Body of pancreas (tissue), 4 donors: ENCODE results near the gene ME3. TPM values are rescaled to one million over a fixed set of nuclear protein-coding genes. Genes with fewer than 3 reads are reported as not detected.

ENCODE experiments used
- ATAC-seq: fragments of 150-250 bp; one replicate; pipeline ENCODE4 v1.9.1; 2016
- DNase-seq, 4 donors: peaks; one replicate each; pipeline ENCODE4 v3.0.0-alpha.2; 2019
- H3K27ac ChIP-seq, 4 donors: fragments of 200-600 bp; sonication (generic); 1 replicate in 3 of 4; 2 replicates in 1 of 4; pipeline versions ENCODE4 v1.5.1 to v1.6.1; 2016 to 2019; ENCODE audit warnings: mild to moderate bottlenecking in 1 of 4, mixed read lengths in 1 of 4, moderate library complexity in 1 of 4
- H3K27me3 ChIP-seq, 2 donors: fragments of 200-600 bp; sonication (generic); one replicate each; pipeline ENCODE4 v1.6.0; 2016; ENCODE audit warnings: mild to moderate bottlenecking in 1 of 2
- H3K36me3 ChIP-seq, 2 donors: fragments of 200-600 bp; sonication (generic); replicated peaks in 1 of 2; 2 replicates each; pipeline ENCODE4 v1.5.1; 2016; ENCODE audit warnings: low read depth in 2 of 2; ENCODE audit not compliant: insufficient read depth in 1 of 2
- H3K4me1 ChIP-seq: fragments of 200-600 bp; sonication (generic); one replicate; pipeline ENCODE4 v1.6.0; 2016
- H3K4me3 ChIP-seq, 2 donors: fragments of 200-600 bp; sonication (generic); 1 replicate in 1 of 2; 2 replicates in 1 of 2; pipeline ENCODE4 v1.5.1; 2016 to 2019
- H3K9me3 ChIP-seq, 3 donors: fragments of 200-600 bp; sonication (generic); 1 replicate in 2 of 3; 2 replicates in 1 of 3; pipeline ENCODE4 v1.5.1; 2016
- POLR2A ChIP-seq, 3 donors: fragments of 450-650 bp; IDR thresholded peaks; one replicate each; pipeline ENCODE4 v1.6.1; 2016; ENCODE audit warnings: antibody characterized with exemption in 3 of 3, mild to moderate bottlenecking in 2 of 3
- WGBS, 2 donors: methylation state at CpG; one replicate each; pipeline ENCODE4 v1.1.5; 2017; 5-methylcytosine and 5-hydroxymethylcytosine counted together
- intact Hi-C: fragments of 100-400 bp; cut with DNase I; formaldehyde crosslinking; loops from one replicate; pipeline ENCODE4 v1.15.1; 2023
- total RNA-seq, 2 donors: library from RNA; depleted of rRNA; stranded (reverse); fragments of >200 nt; gene quantifications; one replicate each; pipeline ENCODE4 v1.1.0, GENCODE V29; 2016
- TF ChIP-seq, protein P1 (sequence below), 7 experiments: fragments of 450-650 bp in 4 of 7; fragments of 200-600 bp in 3 of 7; sonication (generic) in 3 of 7; IDR thresholded peaks; one replicate each; pipeline ENCODE4 v1.5.1; 2016 to 2019; ENCODE audit warnings: antibody characterized with exemption in 7 of 7

The ME3 gene
- total RNA-seq, 2 donors from 2014 or later = 20.8 to 54.7 TPM

DNA sequence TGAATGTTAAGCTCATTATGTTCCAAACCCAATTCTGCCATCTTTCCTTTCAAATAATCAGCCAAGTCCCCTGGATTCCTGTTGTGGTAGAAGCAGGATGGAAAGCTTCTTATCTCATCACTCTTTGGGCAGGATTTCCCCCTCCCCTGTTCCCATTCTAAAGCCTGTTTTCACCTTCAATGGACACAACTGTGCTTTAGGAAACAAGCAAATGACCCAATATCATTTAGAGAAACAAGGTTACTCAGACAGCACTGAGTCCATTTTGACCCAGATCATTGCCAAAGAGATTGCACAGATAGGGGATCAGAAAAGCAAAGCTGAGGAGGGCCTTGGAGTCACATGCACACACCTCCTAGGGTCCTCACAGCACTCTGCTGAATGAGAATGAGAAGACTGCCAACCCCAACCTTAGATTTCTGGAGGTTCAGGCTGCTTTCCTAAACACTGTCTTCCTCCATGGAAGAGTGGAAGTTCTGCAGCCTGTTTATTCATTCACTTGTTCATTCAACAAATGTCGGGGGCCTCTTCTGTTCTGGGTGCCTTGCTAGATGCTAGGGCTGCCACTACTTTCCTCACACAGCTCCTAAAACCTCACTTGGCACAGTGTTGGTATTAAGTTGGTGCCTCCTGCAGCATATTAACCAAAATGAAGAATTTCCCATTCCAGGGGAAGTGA lies 95.3 kb downstream of the ME3 start:
- 77 to 88% methylated on average over 1 of the region's 1 CpG for WGBS, 2 donors
- TF ChIP-seq POLR2A (IDR thresholded peaks at IDR 0.05) = no peak
- TF ChIP-seq, protein P1, sequence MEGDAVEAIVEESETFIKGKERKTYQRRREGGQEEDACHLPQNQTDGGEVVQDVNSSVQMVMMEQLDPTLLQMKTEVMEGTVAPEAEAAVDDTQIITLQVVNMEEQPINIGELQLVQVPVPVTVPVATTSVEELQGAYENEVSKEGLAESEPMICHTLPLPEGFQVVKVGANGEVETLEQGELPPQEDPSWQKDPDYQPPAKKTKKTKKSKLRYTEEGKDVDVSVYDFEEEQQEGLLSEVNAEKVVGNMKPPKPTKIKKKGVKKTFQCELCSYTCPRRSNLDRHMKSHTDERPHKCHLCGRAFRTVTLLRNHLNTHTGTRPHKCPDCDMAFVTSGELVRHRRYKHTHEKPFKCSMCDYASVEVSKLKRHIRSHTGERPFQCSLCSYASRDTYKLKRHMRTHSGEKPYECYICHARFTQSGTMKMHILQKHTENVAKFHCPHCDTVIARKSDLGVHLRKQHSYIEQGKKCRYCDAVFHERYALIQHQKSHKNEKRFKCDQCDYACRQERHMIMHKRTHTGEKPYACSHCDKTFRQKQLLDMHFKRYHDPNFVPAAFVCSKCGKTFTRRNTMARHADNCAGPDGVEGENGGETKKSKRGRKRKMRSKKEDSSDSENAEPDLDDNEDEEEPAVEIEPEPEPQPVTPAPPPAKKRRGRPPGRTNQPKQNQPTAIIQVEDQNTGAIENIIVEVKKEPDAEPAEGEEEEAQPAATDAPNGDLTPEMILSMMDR (IDR thresholded peaks at IDR 0.05) = no peak
- no peaks in the 10 kb centered on the region for H3K9me3 ChIP-seq
- H3K4me3 ChIP-seq = no peak overlapping the region
- ATAC-seq = peak; percentile 10
- H3K4me1 ChIP-seq = peaks cover 24% of the 10 kb centered on the region
- no peak for DNase-seq
- peak overlapping the region in 1 of 4 donors; percentile 51 for H3K27ac ChIP-seq
- no peaks in the 10 kb centered on the region for H3K27me3 ChIP-seq
- intact Hi-C loops = no loop called here
- no peaks in the 10 kb centered on the region for H3K36me3 ChIP-seq

DNA sequence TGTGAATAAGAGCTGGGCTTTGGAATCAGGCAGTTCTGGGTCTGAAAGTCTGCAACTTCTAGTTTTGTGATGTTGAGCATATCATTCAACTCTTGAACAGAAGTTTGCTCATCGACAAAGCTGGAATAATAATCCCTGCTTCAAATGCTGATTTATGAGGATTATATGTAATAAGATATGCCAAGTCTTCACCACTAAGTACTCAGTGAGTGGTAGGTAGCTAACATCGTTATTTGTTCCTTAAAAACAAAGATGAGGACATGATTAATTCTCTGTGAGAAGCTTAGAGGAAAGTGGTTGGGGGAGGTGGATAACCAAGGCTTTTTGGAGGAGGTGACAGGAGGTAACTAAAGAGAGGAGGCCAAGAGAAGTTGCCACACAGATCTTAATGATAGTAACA lies 96.5 kb downstream of the ME3 start:
- intact Hi-C loops = no loop called here
- no peaks in the 10 kb centered on the region for H3K27me3 ChIP-seq
- ATAC-seq (no peak), DNase-seq (no peak)
- peaks cover 23% of the 10 kb centered on the region for H3K4me1 ChIP-seq
- TF ChIP-seq, protein P1 (IDR thresholded peaks at IDR 0.05) = no peak
- no peak for TF ChIP-seq POLR2A (IDR thresholded peaks at IDR 0.05)
- H3K36me3 ChIP-seq = no peaks in the 10 kb centered on the region
- WGBS, 2 donors = 91 to 94% methylated on average over 2 of the region's 2 CpGs
- H3K27ac ChIP-seq = no peak overlapping the region
- no peak overlapping the region for H3K4me3 ChIP-seq
- H3K9me3 ChIP-seq = no peaks in the 10 kb centered on the region

DNA sequence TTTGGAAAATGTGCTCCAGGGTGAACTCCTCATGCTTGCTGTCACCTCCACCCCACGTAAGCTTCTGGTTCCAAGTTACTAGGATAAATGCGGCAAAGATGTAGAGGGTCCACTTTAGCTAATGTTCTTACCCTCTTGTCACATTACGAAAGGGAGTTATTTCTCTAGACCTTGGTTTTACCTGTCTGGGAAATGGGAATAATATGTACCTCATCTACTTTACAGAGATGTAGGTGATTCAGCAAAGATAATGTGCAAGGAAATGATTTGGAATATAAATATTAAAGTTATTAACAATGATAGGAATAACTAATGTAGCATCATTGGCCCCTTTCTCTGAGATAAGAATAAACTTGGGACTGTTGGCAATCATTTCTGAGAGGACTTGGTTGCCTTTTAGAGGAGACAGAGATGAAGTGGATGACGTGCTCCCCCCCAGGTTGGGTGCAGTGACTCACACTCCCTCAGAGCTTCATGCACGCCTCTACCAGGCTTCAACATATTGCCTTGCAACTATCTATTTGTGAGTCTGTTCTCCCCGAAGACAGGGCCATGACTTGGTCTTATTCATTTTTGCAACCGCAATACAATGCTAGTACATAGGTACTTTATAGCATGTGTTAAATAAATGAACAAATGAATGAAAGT lies 97.1 kb downstream of the ME3 start:
- Histone ChIP-seq H3K9me3 (no peaks in the 10 kb centered on the region), H3K36me3 (no peaks in the 10 kb centered on the region), H3K27me3 (no peaks in the 10 kb centered on the region), H3K4me3 (no peak overlapping the region), H3K27ac (no peak overlapping the region), H3K4me1 (peaks cover 17% of the 10 kb centered on the region)
- WGBS, 2 donors = 94 to 95% methylated on average over 7 of the region's 7 CpGs
- ATAC-seq (no peak), DNase-seq (no peak)
- intact Hi-C loops = no loop called here
- TF ChIP-seq, protein P1 (IDR thresholded peaks at IDR 0.05) = no peak
- no peak for TF ChIP-seq POLR2A (IDR thresholded peaks at IDR 0.05)

DNA sequence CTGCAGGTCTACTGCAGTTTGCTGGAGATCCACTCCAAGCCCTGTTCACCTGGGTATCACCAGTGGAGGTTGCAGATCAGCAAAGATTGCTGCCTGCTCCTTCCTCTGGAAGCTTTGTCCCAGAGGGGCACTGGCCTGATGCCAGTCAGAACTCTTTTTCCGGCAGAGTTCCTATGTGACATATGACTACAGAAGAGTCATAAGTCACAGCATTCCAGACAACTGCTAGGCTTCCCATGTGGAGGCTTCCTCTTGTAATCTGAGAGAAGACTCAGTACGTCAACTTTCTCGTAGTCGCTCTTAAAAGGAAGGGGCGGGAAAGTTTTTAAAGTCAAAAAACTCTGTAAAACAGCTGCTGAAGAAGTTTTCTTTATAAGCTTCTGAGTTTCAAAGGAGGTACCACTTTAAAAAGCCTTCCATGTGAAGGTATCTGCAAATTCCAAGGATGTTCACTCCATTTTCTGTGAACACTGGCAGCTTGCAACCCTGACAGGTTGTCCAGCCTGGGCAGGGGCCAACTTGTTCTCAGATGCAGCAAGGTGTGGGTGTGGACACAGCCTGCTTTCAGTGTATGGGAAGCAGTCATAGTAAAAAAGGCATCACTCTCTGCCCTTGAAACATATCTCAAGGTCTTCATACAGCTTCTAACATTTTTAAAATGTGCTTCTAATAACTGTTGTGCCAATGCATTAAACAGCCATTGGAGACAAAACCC lies 97.8 kb downstream of the ME3 start:
- no peaks in the 10 kb centered on the region for H3K27me3 ChIP-seq
- ATAC-seq (no peak), DNase-seq (no peak)
- peaks cover 13% of the 10 kb centered on the region for H3K4me1 ChIP-seq
- WGBS, 2 donors = 65 to 75% methylated on average over 5 of the region's 5 CpGs
- H3K4me3 ChIP-seq = no peak overlapping the region
- no peaks in the 10 kb centered on the region for H3K9me3 ChIP-seq
- H3K27ac ChIP-seq = no peak overlapping the region
- intact Hi-C loops = no loop called here
- TF ChIP-seq, protein P1 (IDR thresholded peaks at IDR 0.05) = no peak
- TF ChIP-seq POLR2A (IDR thresholded peaks at IDR 0.05) = no peak
- H3K36me3 ChIP-seq = no peaks in the 10 kb centered on the region
